Fibroblast of skin of back (primary cell): ENCODE data around the gene SLC35B1.
"Not testable (repeated sequence)": the region's sequence is repeated elsewhere in the genome, so short reads cannot be mapped to it uniquely, and the experiment has no call there.

ENCODE experiments used
- DNase-seq: peaks from one replicate; pipeline ENCODE4 v3.0.0-alpha.2; 2013

The SLC35B1 gene

DNA sequence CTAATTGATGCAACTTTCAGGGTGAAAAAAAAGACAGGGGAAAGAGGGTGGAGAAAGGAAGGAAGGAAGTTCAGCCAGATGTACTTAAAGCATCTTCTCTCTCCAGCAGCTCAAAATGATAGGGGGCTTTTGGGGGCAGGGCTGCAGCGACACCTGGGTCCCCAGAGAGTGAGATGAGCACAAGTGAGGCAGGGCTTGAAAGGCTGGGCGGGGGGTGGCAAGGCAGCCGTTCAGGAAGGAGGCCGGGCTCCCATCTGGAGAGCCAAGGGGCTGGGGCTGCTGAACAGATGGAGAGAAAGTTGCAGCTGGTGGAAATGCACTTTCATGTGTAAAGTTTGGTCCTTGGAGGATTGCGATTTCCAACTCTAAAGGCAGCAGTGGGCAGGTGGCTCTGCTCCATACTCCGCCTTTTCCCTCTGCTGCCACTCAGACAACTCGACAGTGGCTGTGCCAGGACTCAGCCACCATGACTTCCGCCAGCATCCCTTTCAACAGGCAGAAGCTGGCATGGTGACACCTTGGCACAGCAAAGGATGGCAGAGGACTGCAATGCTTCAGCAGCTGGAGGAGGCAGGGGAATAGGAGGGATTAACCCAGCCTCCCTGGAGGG, 7.7 kb downstream of the SLC35B1 start:
- DNase-seq, result no peak

DNA sequence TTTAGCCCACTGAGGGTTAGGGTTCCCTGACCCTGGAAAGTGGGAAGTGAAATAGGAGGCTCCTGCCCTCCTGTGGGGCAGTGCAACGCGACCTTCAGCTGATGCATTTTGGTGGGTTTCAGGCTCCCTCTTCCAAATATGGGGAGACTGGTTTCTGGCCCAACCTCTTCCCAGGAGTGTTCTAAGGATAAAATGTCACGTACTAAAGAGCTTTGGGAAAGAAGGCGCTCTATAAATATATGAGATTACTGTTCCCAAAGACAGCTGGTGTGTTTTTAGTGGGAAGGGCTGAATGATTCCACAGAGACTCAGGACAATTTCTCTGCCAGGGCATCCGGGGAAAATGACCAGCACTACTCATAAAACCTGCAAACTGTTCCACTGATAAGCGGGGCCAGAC, 9.8 kb downstream of the SLC35B1 start:
- DNase-seq, result no peak

DNA sequence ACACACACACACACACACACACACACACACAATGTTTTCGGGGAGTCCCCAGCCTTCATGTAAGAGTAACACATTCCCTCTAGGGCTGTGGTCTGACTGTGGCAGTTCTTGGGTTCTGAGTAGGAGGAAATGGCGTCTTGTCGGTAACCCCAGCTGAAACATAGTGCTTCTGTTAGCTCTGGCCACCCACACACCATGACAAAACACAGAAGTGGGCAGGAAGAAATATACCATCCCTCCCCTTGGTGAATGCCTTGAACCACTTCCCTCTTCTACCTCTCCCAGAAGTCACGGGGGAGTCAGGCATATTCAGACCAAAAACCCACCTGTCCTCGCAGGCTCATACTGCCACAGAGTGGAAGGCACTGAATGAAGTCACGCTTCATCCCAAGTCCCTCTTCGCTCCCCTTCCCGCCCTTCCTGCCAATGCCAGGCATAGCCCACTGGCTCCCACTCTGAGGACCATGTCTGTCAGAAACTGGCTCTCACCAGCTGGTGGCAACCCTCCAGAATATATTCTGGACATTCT, 11.5 kb downstream of the SLC35B1 start:
- DNase-seq, result no peak

DNA sequence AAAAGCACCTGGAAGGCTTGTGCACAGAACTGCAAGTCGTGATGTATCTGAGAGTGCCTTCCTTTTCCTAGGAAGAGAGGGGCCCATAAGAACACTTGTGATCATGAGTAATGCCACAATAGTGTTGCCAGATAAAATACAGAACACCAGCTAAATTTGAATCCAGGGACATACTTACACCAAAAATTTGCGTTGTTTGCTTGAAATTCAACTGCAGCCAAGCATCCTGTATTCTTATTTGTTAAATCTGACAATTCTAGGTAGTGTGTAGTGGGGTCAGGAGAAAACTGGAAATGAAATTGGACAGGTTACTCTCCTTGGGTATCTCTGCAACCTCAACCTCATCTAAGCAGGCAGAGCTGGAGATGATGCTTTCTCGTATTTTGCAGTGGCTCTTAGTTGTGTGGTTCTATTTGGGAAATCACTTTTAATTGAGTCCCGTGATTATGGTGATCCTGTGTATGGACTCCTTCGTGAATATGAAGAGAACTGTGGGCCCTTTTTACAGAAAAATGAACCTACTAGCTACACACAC, 12.0 kb downstream of the SLC35B1 start:
- no peak for DNase-seq

DNA sequence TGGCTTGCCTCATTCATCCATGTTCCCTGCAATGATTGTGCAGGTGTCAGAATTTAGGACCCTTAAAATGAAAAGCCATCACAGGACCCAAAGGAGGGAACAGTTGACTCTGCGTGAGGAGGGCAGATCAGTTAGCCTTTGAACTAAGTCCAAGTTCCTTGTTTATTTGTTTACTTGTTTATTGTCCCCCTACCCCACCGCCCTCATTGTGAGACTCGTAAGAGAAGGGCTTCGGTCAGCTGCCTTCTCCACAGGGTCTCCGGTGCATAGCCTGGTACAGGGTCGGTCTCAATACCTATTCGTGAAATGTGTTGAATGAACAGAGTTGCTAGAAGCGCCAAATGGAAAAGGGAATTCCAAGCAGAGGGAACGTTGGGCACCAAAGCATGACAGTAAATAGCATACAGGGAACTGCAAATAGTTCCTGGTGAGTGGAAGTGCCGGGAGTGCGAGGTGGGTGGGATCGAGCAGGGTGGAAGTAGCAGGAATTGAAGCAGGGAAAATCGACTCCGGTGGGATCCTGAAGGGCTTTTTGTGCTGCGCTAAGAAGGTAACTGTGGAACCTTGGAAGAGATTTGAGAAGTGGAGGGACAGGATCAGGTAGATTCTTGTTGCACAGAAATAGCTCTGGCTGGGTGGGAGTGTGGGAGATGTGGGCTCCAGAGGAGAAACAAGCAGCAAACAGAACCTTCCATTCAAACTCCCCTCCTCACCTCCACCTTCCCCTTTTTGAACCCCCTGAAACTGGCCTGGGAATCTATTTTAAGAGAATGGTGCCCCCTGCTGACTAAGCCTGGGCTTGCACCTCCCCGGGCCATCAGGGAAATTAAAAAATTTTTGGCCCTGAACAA, 12.7 kb downstream of the SLC35B1 start:
- no peak for DNase-seq

DNA sequence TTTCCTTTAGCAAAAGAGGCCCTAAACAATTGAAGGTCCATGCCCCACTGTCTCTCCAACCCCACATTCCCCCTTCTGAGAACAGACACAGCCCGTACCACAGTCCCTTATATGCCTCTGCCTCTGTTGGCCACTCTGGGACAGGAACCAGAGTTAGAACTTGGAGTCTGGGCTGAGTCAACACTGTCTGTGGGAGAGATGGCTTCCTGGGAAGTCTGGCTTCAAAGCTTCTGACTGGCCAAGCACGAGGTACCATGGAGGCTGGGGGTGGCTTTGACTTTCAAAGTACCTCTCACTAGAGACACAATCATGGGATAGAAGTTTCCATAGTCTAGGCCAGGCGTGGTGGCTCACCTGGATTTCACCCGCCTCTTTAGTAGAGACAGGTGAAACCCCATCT, 15.0 kb downstream of the SLC35B1 start:
- no peak for DNase-seq

DNA sequence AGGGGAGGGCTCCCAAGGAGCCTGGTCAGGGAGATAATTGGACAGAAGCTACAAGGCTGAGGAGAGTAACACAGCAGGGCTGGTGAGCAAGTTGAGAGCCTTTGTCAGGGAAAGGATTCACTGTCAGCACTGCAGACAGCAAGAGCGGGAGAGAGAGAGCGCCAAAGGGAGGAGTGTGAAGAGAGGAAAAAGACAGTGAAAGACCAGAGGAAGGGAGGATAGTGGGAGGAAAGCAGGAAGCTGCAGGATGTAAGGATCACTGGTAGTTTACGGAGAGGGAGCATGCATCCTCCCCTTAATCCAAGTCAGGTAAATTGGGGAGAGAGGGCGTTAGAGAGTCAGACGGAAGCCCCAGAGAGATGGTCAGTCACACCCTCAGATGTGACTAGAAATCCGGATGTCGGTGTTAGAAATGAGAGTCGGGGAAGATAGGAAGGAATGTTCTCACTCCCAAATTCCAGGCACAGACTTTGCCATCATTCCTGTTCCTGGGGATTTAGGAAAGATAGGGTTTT, 16.0 kb downstream of the SLC35B1 start:
- DNase-seq, result no peak

DNA sequence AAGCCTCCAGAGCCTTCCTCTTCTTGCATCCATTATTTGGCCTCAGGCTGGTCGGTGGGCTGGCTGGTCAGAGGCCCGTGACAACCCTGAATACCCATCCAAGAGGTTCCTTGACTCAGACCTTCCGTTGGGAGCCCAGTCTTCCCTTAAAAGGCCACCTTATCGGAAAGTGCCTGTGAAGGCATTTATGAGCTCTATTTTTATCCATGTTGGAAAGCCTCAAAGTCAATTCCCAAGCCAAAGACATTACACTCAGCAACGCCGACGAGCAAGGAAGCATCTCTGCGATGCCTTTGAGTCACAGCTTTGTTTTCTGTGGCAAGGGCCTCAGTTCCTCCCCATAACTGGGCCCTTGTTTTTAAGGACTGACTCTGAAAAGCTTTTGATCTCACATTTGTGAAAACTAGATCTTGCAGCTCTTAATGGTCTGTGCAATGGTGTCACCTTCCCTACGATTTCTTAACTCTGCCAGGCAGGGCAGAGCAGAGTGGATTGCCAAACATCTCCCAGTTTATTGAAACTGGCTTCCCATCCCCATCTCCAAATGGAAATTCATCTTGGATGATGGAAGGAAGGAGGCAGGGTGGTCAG, 16.6 kb downstream of the SLC35B1 start:
- peak; percentile 64 for DNase-seq

DNA sequence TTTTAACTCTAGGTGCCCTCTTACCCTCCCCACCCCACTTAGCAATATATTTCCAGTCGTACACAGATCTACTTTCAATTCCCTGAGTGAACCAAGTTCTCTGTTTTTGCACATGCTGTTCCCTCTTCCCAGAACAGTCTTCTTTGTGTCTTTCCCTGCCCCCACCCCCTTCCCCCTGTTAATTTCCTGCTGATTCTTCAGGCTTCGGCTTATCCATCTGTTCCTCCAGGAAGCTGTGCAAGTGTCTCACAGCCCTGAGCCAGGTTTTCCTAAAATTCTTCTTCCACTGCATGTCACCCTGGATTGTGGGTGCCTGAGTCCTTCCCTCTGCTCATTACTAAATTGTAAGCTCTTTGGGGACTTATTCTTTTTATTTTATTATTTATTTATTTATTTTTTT, 17.5 kb downstream of the SLC35B1 start:
- DNase-seq, result no peak

DNA sequence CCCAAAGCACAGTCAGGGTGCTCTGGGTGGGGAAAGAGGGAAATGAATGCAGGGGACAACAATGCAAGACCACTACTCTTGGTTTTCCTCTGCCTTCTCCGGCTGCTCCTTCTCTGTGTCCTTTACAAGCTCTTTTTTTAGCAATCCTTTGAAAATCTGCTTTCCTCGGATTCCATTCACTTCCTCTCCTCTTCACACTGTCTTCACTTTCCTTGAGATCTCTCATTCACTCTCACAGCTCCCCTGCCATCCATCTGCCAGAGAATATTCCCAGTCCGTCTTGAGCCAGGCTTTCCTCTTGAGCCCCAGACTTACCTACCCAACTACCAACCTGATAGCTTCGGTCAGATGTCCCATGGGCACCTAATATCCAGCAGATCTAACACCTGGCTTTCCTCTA, 18.9 kb downstream of the SLC35B1 start:
- DNase-seq, result no peak

DNA sequence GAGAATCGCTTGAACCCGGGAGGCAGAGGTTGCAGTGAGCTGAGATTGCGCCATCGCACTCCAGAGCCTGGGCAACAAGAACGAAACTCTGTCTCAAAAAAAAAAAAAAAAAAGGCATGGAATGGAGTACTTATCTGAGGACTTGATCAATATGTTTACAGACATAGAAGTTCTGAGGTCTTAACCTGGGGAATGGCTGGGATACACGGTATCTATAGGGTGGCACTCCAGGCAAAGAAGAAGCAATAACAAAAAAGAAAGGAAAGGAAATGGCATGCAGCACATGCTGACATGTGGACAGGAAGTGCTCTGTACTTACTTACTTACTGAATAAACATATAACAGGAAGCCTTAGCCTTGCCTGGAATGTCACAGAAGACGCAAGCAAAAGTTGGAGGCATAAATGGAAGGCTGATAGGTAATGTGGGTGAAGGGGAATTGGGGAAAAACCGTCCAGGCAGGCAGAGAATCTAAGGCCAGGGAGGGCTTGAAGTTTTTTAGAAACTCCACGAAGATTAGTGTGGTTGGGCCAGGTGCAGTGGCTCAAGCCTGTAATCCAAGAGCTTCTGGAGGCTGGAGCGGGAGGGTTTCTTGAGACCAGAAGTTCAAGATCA, 19.8 kb downstream of the SLC35B1 start:
- DNase-seq, result peak; percentile 73

DNA sequence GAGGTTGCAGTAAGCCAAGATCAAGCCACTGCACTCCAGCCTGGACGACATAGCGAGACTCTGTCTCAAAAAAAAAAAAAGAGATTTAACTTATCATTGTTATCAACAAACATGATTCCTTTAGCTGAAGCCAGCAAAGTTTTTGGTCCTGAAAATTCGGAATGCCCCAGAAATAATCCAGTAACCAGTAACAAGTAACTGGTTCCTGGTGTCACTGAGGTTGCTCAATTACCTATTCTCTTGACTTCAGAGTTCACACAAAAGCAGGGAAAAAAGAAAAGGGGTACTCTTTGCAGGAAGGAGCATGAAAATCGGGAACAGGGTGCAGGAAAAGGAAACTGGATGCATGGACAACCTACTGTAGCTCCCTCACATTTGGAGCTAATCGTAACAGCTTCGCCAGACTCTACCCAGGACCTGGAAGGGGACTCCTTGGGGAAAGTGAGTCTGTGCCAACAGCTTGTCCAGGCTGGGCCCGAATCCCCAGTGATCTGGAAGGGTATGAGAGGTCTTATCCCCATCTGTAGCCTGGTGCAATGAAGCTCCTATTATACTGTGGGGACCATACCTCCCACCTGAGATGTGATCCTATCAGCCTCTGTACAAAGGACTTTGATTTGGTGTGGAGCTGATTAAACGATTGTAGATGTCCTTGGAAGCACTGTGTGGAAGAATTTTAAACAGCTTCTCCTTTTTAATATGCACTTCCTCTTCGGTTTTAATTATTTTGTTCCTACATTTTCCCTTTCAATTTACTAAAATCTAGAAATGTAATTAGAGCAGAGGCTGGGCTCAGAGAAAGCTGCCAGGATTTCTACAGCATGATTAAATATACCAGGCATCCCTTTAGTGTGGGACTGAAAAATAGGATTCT, 26.4 kb downstream of the SLC35B1 start:
- DNase-seq, result no peak

DNA sequence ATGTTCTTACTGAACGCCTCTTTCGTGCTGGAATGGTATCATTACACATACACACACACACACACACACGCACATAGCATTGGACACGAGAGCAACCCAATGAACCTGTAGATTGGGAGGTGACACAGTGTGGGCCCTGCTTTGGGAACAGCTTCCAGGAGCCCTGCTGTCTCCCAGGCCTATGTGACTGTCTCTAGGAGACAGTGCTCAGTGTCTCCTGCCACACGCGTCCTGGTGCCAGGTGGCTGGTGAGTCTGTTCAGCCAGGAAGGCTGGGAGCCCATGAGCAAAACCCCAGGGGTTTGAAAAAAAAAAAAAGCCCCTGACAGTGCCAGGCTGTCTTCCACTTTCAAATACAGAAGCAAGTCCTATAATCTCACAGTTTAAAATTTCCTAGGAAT, 27.4 kb downstream of the SLC35B1 start:
- no peak for DNase-seq

DNA sequence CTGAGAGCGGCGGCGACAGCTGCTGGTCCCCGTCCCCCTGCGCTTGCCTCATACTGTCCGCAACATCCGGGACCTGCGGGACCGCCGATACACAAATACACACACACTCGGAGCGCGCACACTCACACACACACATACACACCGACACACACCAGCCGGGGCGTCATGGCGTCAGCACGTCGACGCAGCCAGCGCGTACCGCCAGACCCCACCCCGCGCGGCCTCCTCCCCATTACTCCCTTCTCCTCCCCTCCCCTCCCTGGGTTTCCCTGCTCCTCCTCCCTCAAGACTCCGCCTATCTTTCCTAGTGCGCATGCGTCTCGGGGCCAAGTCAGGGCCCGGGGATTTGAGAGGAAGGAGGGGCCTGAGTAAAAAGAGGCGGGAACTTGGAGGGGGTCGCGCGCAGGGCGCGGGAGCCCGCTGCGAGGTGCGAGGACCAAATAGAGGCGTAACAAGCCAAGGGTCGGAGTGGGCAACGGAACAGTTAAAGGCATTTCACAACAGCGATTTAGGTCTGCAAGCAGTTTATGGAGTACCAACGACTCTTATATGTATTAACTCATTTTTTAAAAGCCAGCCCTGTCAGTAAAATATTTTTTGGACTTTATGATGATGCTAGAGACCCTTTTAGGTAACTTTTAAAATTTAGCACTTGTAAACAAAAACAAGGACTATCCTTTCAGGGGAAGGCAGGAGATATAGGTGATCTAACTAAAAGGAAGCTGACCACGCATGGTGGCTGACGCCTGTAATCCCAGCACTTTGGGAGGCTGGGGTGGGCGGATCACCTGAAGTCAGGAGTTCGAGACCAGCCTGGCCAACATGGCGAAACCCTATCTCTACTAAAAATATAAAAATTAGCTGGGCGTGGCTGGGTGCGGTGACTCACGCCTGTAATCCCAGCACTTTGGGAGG, 29.6 kb downstream of the SLC35B1 start, which contains the start of gene SPOP:
TSS of gene SPOP (minus strand) at position 165 of the 915 bp plus-strand sequence. CDS start 55,287 bp downstream, outside the sequence.
- peak; percentile 99 for DNase-seq

DNA sequence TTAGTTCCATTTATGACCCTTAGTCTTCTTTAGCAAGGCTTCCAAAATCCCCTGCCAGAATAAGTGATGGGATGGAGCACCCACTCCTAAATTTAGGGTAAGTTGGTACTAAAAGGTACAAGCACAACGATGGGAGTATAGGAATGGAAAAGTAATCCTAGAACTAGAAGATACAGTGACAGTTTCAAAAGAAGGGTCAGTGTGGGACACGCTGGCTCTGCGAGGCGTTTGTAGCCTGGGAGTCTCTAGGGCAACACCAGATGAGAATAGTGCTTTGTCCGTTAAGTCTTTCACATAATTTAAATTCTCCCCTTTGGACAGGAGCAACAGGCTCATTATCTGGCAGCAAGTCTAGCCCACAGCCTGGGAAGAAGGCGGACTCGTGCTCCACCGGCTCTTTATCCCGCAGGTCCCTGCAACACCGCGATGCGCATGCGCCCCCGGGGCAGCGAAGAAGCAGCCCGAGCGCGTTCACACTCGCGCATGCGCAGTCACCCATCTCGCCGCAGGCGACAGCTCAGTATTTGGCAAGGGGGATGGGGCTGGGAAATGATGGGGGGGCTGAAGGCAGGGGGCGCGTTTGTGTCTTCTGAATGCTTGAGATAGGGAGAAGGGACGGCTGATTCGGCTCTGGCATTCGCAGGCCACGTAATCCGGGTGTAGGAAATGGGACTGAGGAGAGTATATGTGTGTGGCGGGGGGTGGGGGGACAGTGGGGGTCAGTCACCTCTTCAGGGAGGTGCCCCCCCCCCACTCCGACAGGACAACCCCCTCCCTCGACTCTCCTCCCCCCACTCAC, 30.4 kb downstream of the SLC35B1 start:
- DNase-seq, result peak; percentile 91

DNA sequence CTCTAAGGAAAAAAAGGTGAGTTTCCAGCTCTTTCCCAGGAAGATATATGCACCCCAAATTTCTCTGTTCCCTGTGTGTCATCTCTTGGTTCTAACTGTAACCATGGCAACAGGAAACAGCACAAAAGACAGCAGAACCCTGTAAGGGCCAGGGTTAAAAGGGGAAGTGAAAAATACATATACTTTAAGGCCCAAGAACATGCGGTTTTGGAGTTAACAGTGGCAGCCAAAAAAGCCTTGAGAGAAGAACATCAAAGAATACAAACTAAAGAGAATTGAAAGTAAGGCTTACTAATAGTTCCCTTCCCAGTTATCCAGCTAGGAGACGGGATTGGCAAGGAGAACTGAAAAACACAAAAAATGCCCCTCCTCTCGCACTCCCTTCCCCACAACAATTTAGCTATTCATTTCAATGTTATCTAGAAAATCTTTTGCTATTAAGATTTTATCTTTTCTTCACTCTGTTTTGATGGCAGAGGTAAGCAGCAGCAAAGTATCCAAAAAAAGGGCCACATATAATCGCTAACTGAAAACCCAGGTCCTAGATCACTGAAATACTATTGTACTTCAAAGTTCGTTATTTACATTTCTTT, 31.4 kb downstream of the SLC35B1 start:
- DNase-seq, result peak; percentile 10

DNA sequence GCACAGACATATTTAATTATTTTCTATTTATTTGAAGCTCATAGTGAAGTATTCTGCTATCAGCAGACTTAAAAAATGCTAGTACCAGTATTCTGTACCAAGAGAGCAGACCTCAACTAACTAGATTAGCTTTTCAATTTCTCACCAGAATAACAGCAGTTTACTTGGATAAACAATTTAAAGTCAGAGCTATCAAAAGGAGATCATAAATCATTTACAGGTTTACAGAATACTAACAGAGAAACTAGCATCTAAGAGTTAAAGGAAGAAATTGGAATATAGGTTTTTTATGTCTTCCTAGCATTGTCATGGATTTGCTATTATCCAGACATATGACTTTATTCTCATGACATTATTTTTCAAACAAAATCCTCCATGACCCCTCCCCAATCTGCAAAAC, 33.3 kb downstream of the SLC35B1 start:
- no peak for DNase-seq

DNA sequence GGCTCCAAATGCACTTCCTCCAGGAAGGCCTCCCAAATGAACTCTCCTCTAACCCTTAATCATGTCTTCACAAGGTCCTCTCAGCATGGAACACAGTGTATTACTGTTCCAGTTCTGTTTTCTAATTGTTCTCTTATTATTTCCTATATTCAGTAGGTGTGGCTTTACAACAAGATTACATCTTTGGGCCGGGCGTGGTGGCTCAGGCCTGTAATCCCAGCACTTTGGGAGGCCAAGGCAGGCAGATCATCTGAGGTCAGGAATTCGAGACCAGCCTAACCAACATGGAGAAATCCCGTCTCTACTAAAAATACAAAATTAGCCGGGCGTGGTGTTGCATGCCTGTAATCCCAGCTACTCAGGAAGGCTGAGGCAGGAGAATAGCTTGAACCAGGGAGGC, 34.1 kb downstream of the SLC35B1 start:
- DNase-seq, result not testable (repeated sequence)

DNA sequence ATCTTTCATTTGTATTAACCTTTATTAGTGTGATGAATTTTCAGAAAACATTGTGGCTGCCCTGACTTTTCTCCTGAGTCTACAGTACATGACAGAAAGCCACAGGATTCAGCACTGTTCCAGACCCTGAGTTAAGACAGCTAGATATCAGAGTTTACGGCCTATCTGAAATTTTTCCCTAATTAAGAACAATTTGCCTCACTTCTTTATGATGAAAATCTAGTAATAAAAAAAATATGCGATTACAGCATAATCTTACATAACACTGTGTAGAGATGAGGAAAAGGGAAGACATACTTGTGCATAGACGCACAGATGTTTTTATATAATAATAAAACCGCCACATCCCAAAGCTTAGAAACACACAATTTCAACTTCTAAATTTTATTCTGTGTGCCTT, 37.1 kb downstream of the SLC35B1 start:
- no peak for DNase-seq
